Esophagus squamous epithelium (tissue), 5 donors: ENCODE results near the gene DNAI7. TPM values are rescaled to one million over a fixed set of nuclear protein-coding genes. Genes with fewer than 3 reads are reported as not detected.

Source experiments
- DNase-seq: peaks from one replicate; lab custom pipeline; 2025; lab: John Stamatoyannopoulos, UW
- H3K27ac ChIP-seq, 4 donors: fragments of 200-600 bp; sonication (generic); one replicate each; pipeline ENCODE4 v1.5.1; 2016 to 2019; ENCODE audit warnings: mild to moderate bottlenecking in 1 of 4
- H3K27me3 ChIP-seq, 4 donors: fragments of 200-600 bp; sonication (generic); 1 replicate in 3 of 4; 2 replicates in 1 of 4; pipeline versions ENCODE4 v1.5.1 to v1.6.0; 2017 to 2021; ENCODE audit warnings: antibody characterized with exemption in 1 of 4
- H3K36me3 ChIP-seq, 3 donors: fragments of 200-600 bp; sonication (generic); one replicate each; pipeline ENCODE4 v1.5.1; 2016 to 2019
- H3K4me1 ChIP-seq, 3 donors: fragments of 200-600 bp; sonication (generic); one replicate each; pipeline ENCODE4 v1.5.1; 2017 to 2019
- H3K4me3 ChIP-seq, 4 donors: fragments of 200-600 bp; sonication (generic); 1 replicate in 3 of 4; 2 replicates in 1 of 4; pipeline ENCODE4 v1.5.1; 2016 to 2019; ENCODE audit warnings: mild to moderate bottlenecking in 2 of 4, moderate library complexity in 1 of 4
- H3K9me3 ChIP-seq, 3 donors: fragments of 200-600 bp; sonication (generic); one replicate each; pipeline ENCODE4 v1.5.1; 2016 to 2019
- CTCF ChIP-seq, 6 experiments: fragments of 450-650 bp in 4 of 6; fragments of 200-600 bp in 2 of 6; sonication (generic) in 2 of 6; IDR thresholded peaks; one replicate each; pipeline ENCODE4 v1.5.1; 2016 to 2019; ENCODE audit warnings: antibody characterized with exemption in 6 of 6, mild to moderate bottlenecking in 4 of 6, moderate library complexity in 4 of 6
- POLR2A ChIP-seq, 4 donors: fragments of 450-650 bp; IDR thresholded peaks; one replicate each; pipeline ENCODE4 v1.6.1; 2017; ENCODE audit warnings: antibody characterized with exemption in 4 of 4, mild to moderate bottlenecking in 4 of 4, moderate library complexity in 3 of 4
- WGBS, 2 donors: methylation state at CpG; one replicate each; pipeline ENCODE4 v1.1.5; 2018; 5-methylcytosine and 5-hydroxymethylcytosine counted together
- intact Hi-C: fragments of 100-400 bp; cut with DNase I; formaldehyde crosslinking; loops from one replicate; pipeline ENCODE4 v1.15.0; 2022
- total RNA-seq, 4 donors: library from RNA; depleted of rRNA; stranded (reverse); fragments of >200 nt; gene quantifications; one replicate each; pipeline ENCODE4 v1.1.0, GENCODE V29; 2016
- donor health status: DM: yes; HTN: yes; CAD: no.

The DNAI7 gene
- total RNA-seq, 4 donors from 2014 or later: not detected

- intact Hi-C loops: no loop called here
- no peaks in the 10 kb centered on the region for H3K27me3 ChIP-seq
- H3K4me3 ChIP-seq: no peak overlapping the region
- DNase-seq: no peak
- H3K4me1 ChIP-seq: peaks cover 0 to 15% (median 3%) of the 10 kb centered on the region in 3 donors
- peak overlapping the region in 2 of 4 donors; percentile 16 to 52 for H3K27ac ChIP-seq
- WGBS, 2 donors: 38 to 40% methylated on average over 2 to 3 of the region's 6 CpGs
- H3K36me3 ChIP-seq: no peaks in the 10 kb centered on the region
- peaks cover 0 to 8% (median 0%) of the 10 kb centered on the region in 3 donors for H3K9me3 ChIP-seq
- peak in 1 of 6 experiments; percentile 25 for TF ChIP-seq CTCF (IDR thresholded peaks at IDR 0.05)
- TF ChIP-seq POLR2A (IDR thresholded peaks at IDR 0.05): no peak
These were observed 59.3 kb downstream of the DNAI7 start for GRCh38 chr12:25135531-25136154.

GRCh38 chr12:25131270-25131669 is 63.7 kb downstream of the DNAI7 start:
- Histone ChIP-seq H3K27ac (no peak overlapping the region), H3K9me3 (no peaks in the 10 kb centered on the region)

GRCh38 chr12:25130741-25131188 is 64.2 kb downstream of the DNAI7 start:
- TF ChIP-seq CTCF (IDR thresholded peaks at IDR 0.05) (peak; percentile 28 to 81 (median 56)), POLR2A (IDR thresholded peaks at IDR 0.05) (no peak)
- intact Hi-C loops: loop anchor here (5.0 kb wide), 1 partner anchor 143 kb away; no protein-coding TSS in a partner anchor
- Histone ChIP-seq H3K4me3 (no peak overlapping the region), H3K9me3 (no peaks in the 10 kb centered on the region), H3K27me3 (no peaks in the 10 kb centered on the region), H3K4me1 (peaks cover 0 to 9% (median 3%) of the 10 kb centered on the region in 3 donors), H3K36me3 (no peaks in the 10 kb centered on the region), H3K27ac (no peak overlapping the region)
- DNase-seq: no peak

More at GRCh38 chr12:25131270-25131669, 63.7 kb downstream of the DNAI7 start:
- Histone ChIP-seq H3K27me3 (no peaks in the 10 kb centered on the region), H3K36me3 (no peaks in the 10 kb centered on the region), H3K4me1 (peaks cover 0 to 14% (median 3%) of the 10 kb centered on the region in 3 donors), H3K4me3 (no peak overlapping the region)
- no peak for DNase-seq
- no peak for TF ChIP-seq POLR2A (IDR thresholded peaks at IDR 0.05)
- TF ChIP-seq CTCF (IDR thresholded peaks at IDR 0.05): no peak
- intact Hi-C loops: loop anchor here (5.0 kb wide), 1 partner anchor 144 kb away; no protein-coding TSS in a partner anchor
- WGBS, 2 donors: 66 to 67% methylated on average over 2 of the region's 2 CpGs

GRCh38 chr12:25126746-25127145 is 68.2 kb downstream of the DNAI7 start:
- no peaks in the 10 kb centered on the region for H3K9me3 ChIP-seq
- H3K27me3 ChIP-seq: no peaks in the 10 kb centered on the region
- no peak for DNase-seq
- TF ChIP-seq POLR2A (IDR thresholded peaks at IDR 0.05) (no peak), CTCF (IDR thresholded peaks at IDR 0.05) (no peak)
- H3K4me3 ChIP-seq: no peak overlapping the region
- no peaks in the 10 kb centered on the region for H3K36me3 ChIP-seq
- no peaks in the 10 kb centered on the region for H3K4me1 ChIP-seq
- H3K27ac ChIP-seq: no peak overlapping the region
- intact Hi-C loops: no loop called here
- 63 to 73% methylated on average over 1 of the region's 1 CpG for WGBS, 2 donors

GRCh38 chr12:25126101-25126500 is 68.9 kb downstream of the DNAI7 start:
- Histone ChIP-seq H3K27me3 (no peaks in the 10 kb centered on the region), H3K4me3 (no peak overlapping the region), H3K36me3 (no peaks in the 10 kb centered on the region), H3K27ac (no peak overlapping the region), H3K9me3 (no peaks in the 10 kb centered on the region), H3K4me1 (no peaks in the 10 kb centered on the region)
- DNase-seq: no peak
- no peak for TF ChIP-seq POLR2A (IDR thresholded peaks at IDR 0.05)
- TF ChIP-seq CTCF (IDR thresholded peaks at IDR 0.05): no peak
- intact Hi-C loops: no loop called here
